Glutamatergic neuron (in vitro differentiated cells): ENCODE results near the gene DEF6. TPM values are rescaled to one million over a fixed set of nuclear protein-coding genes. Genes with fewer than 3 reads are reported as not detected.
A peak's percentile ranks its signal among the peaks of the same experiment; 100 is the strongest.

Experiments used
- DNase-seq: peaks from one replicate; pipeline ENCODE4 v3.0.0; 2022
- H3K27ac Mint-ChIP-seq: one replicate; pipeline ENCODE4 v1.8.0; 2020; ENCODE audit warnings: mild to moderate bottlenecking, mixed read lengths, inconsistent platforms; ENCODE audit not compliant: unreplicated experiment
- H3K27me3 Mint-ChIP-seq: one replicate; pipeline ENCODE4 v1.8.0; 2020; ENCODE audit warnings: mild to moderate bottlenecking, moderate library complexity, mixed read lengths, inconsistent platforms; ENCODE audit not compliant: unreplicated experiment
- H3K36me3 Mint-ChIP-seq: one replicate; pipeline ENCODE4 v1.8.0; 2020; ENCODE audit warnings: mild to moderate bottlenecking, mixed read lengths, inconsistent platforms; ENCODE audit not compliant: unreplicated experiment
- H3K4me1 Mint-ChIP-seq: one replicate; pipeline ENCODE4 v1.8.0; 2020; ENCODE audit warnings: mild to moderate bottlenecking, low read depth, mixed read lengths, inconsistent platforms; ENCODE audit not compliant: unreplicated experiment
- H3K4me3 Mint-ChIP-seq: one replicate; pipeline ENCODE4 v1.8.0; 2020; ENCODE audit warnings: mild to moderate bottlenecking, mixed read lengths, inconsistent platforms; ENCODE audit not compliant: unreplicated experiment
- H3K9me3 Mint-ChIP-seq: one replicate; pipeline ENCODE4 v1.8.0; 2020; ENCODE audit warnings: mild to moderate bottlenecking, moderate library complexity, mixed read lengths, inconsistent platforms; ENCODE audit not compliant: unreplicated experiment
- long read RNA-seq: library from polyadenylated mRNA; unstranded; transcript quantifications from one replicate; pipeline ENCODE4 v2.0.0, GENCODE V29; 2020; ENCODE audit not compliant: unreplicated experiment
- total RNA-seq: library from RNA; stranded (reverse); fragmentation: NEBNext Ultra II Directional; extraction: Animal tissue kit (Norgen Biotek cat#: 25700); gene quantifications from one replicate; pipeline ENCODE4 v1.2.1, GENCODE V29; 2021; ENCODE audit not compliant: unreplicated experiment
- TF ChIP-seq, protein P1 (sequence below): fragments of 200-600 bp; sonication (generic); IDR thresholded peaks from one replicate; pipeline ENCODE4 v1.5.0; 2021; ENCODE audit not compliant: partially characterized antibody, unreplicated experiment

DEF6 gene, protein sequence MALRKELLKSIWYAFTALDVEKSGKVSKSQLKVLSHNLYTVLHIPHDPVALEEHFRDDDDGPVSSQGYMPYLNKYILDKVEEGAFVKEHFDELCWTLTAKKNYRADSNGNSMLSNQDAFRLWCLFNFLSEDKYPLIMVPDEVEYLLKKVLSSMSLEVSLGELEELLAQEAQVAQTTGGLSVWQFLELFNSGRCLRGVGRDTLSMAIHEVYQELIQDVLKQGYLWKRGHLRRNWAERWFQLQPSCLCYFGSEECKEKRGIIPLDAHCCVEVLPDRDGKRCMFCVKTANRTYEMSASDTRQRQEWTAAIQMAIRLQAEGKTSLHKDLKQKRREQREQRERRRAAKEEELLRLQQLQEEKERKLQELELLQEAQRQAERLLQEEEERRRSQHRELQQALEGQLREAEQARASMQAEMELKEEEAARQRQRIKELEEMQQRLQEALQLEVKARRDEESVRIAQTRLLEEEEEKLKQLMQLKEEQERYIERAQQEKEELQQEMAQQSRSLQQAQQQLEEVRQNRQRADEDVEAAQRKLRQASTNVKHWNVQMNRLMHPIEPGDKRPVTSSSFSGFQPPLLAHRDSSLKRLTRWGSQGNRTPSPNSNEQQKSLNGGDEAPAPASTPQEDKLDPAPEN
- 1.8 TPM for total RNA-seq
- long read RNA-seq, partial matches to known transcripts: 1 of 2 reads
- long read RNA-seq, other reads (novel, unspliced or antisense): 0 of 2 reads

DNA sequence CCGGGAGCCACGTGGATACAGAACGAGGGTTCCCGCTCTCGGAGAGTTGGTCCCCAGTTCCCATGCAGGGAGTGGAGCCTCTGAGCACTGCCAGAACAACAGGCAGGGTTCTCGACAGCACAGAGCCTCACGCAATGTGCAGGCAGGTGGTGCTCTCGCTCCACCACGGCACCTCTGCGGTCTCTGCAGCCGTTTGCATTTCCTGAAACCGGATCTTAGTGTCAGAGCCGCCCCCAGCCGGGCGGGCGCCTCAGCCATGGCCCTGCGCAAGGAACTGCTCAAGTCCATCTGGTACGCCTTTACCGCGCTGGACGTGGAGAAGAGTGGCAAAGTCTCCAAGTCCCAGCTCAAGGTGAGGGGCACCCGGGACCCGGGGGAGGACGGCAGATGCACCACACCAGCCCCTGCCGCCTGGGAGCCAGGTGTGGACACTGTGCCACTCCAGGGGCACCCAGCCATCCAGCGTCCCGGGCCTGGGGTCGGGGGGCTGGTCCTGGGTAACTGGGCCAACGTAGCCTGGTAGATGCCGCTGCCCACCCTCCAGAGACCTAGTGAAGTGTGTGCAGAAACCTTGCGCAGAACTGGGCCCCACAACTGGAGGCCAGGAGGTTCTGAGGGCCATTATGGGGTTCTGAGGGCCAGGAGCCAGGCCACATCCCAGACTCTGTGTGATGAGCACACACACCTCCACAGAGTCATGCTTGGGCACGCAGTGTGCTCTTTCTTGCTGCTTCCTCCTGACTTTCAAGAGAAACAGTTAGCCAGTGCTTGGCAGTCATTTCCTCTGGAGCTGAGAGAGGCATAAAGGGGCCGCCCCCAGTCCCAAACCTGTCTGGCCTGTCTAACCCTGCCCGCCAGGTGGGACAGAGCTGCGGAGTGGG lies at the start of gene DEF6:
Gene DEF6 (plus strand): TSS at position 218 of the 881 bp plus-strand sequence. CDS start 39 bp downstream, at position 257.
- H3K27ac Mint-ChIP-seq: no peak within 1 kb of the TSS

DNA sequence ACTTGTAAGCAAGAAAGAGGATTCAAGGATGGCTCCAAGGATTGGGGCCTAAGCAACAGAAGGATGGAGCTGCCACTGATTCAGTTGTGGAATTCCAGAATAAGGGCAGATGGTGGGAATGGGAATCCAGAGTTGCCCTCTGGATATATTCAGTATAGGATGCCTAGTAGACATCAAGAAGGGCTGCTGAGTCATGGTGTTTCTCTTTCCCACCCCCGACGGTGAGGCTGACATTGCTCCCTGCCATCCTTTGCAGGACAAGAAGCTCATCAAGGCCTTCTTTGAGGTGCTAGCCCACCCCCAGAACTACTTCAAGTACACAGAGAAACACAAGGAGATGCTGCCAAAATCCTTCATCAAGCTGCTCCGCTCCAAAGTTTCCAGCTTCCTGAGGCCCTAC lies 49.3 kb upstream of the DEF6 start:
- Mint-ChIP-seq H3K27ac (no peak overlapping the region), H3K36me3 (peaks cover 6% of the 10 kb centered on the region), H3K4me3 (no peak overlapping the region), H3K9me3 (peaks cover 7% of the 10 kb centered on the region), H3K27me3 (no peaks in the 10 kb centered on the region), H3K4me1 (peaks cover 8% of the 10 kb centered on the region)
- TF ChIP-seq, protein P1, sequence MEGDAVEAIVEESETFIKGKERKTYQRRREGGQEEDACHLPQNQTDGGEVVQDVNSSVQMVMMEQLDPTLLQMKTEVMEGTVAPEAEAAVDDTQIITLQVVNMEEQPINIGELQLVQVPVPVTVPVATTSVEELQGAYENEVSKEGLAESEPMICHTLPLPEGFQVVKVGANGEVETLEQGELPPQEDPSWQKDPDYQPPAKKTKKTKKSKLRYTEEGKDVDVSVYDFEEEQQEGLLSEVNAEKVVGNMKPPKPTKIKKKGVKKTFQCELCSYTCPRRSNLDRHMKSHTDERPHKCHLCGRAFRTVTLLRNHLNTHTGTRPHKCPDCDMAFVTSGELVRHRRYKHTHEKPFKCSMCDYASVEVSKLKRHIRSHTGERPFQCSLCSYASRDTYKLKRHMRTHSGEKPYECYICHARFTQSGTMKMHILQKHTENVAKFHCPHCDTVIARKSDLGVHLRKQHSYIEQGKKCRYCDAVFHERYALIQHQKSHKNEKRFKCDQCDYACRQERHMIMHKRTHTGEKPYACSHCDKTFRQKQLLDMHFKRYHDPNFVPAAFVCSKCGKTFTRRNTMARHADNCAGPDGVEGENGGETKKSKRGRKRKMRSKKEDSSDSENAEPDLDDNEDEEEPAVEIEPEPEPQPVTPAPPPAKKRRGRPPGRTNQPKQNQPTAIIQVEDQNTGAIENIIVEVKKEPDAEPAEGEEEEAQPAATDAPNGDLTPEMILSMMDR: no peak
- no peak for DNase-seq

More for the DNA sequence above, at the start of gene DEF6:
- H3K36me3 Mint-ChIP-seq: no peaks in the 10 kb centered on the region
- peaks cover 10% of the 10 kb centered on the region for H3K4me1 Mint-ChIP-seq
- no peaks in the 10 kb centered on the region for H3K27me3 Mint-ChIP-seq
- H3K9me3 Mint-ChIP-seq: no peaks in the 10 kb centered on the region
- H3K4me3 Mint-ChIP-seq: no peak within 1 kb of the TSS
- TF ChIP-seq, protein P1: peak; percentile 20
- DNase-seq: peak; percentile 77

DNA sequence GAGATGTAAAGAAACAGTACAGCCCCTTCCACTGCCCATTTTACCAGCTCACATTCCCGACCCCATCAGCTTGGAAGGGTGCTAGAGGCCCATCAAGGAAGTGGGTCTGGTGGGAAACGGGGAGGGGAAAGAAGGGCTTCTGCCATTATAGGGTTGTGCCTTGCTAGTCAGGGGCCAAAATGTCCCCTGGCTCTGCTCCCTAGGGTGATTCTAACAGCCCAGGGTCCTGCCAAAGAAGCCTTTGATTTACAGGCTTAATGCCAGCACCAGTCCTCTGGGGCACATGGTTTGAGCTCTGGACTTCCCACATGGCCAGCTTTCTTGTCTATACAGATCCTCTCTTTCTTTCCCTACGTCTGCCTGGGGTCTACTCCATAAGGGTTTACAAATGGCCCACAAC lies 48.7 kb upstream of the DEF6 start:
- TF ChIP-seq, protein P1: no peak
- Mint-ChIP-seq H3K4me3 (no peak overlapping the region), H3K9me3 (peaks cover 7% of the 10 kb centered on the region), H3K4me1 (peaks cover 8% of the 10 kb centered on the region), H3K36me3 (peaks cover 6% of the 10 kb centered on the region), H3K27me3 (no peaks in the 10 kb centered on the region), H3K27ac (no peak overlapping the region)
- DNase-seq: no peak

DNA sequence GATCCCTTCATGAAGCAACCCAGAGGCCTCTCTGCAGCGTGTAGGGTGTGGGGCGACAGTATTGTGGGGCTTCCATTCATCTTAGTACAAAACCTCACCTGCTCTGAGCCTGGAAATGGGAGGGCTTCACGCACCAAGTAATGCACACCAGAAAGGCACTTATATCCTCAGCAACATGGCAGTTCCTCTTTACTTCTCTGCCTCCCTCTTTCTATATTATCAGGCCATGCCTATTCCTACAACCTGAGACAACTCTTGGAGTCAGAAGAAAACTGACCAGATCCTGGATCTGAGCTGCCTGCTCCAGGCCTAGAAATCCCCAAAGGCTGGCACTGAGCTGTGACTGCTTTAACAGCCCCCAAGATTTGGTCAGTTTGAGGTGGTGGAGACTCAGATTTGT lies 45.7 kb upstream of the DEF6 start:
- no peak for DNase-seq
- H3K27ac Mint-ChIP-seq: no peak overlapping the region
- TF ChIP-seq, protein P1: no peak
- no peaks in the 10 kb centered on the region for H3K27me3 Mint-ChIP-seq
- peaks cover 8% of the 10 kb centered on the region for H3K4me1 Mint-ChIP-seq
- peaks cover 2% of the 10 kb centered on the region for H3K9me3 Mint-ChIP-seq
- no peaks in the 10 kb centered on the region for H3K36me3 Mint-ChIP-seq
- no peak overlapping the region for H3K4me3 Mint-ChIP-seq
